ENCODE measurements around the gene SAP30BP.

SAP30BP gene

DNA sequence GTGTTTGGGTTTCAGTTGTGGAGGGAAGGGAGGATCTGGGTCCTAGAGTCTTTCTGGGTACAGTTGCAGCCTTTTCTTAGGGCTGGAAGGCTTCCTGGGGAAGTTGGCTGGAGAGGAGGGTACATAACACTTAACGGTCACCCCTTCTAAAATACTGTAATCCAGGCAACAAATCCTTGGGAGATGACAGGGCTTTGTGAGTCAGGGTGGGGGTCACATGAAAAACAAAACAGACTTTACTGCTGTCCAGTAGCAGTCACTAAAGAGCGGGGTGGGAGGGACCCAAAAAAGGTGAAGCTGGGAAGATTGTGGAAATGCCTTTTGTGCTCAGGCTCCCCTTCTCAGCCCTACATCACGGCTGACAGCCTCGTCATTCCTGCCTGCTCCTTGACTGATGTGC is 6.3 kb downstream of the SAP30BP start:
- DNase-seq (ENCODE audit: extremely low spot score) = no peak
- POLR2A ChIA-PET = no interaction called here
- CTCF ChIA-PET = interaction anchor here (1.0 to 2.6 kb wide), 3 partner anchors 40 to 77 kb away, joined by 3 to 11 read pairs (median 4); partner anchors contain the start of gene SMIM5
- TF ChIP-seq SUZ12 (IDR thresholded peaks at IDR 0.05) (no peak), TARDBP (IDR thresholded peaks at IDR 0.05) (no peak), ARNT (IDR thresholded peaks at IDR 0.05) (no peak)

DNA sequence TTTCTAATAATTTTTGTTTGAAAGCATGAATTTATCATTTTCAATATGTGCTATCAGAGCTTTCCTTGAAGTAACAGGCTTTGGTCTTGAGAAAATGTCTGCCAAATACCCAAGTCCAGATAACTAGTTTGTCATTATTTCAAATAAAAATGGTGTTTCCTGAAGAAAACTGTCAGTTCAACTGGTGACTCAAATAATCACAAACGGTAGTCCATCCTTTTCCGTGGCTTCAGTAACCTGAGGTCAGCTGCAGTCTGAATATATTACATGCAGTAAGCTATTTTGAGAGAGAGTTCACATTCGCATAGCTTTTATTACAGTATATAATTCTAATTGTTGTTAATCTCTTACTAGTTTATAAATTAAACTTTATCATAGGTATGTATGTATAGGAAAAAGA is 9.3 kb downstream of the SAP30BP start:
- TF ChIP-seq NFRKB (IDR thresholded peaks at IDR 0.05) (no peak), L3MBTL2 (conservative IDR thresholded peaks at IDR 0.05) (no peak), FOXM1 (IDR thresholded peaks at IDR 0.05; ENCODE audit: borderline replicate concordance) (no peak), ZNF384 (IDR thresholded peaks at IDR 0.05) (no peak), LEF1 (IDR thresholded peaks at IDR 0.05; ENCODE audit: borderline replicate concordance) (no peak), TARDBP (IDR thresholded peaks at IDR 0.05) (no peak), HDGF (IDR thresholded peaks at IDR 0.05; ENCODE audit: borderline replicate concordance) (no peak), BHLHE40 (IDR thresholded peaks at IDR 0.05; ENCODE audit: borderline replicate concordance) (no peak)
- ChIA-PET POLR2A (interaction anchor here (1.2 kb wide), 1 partner anchor 103 kb away, joined by 4 read pairs; a partner anchor contains a TSS), CTCF (interaction anchor here (1.3 kb wide), 1 partner anchor 73 kb away, joined by 3 read pairs; no protein-coding TSS in a partner anchor)
- no peak for DNase-seq (ENCODE audit: extremely low spot score)

DNA sequence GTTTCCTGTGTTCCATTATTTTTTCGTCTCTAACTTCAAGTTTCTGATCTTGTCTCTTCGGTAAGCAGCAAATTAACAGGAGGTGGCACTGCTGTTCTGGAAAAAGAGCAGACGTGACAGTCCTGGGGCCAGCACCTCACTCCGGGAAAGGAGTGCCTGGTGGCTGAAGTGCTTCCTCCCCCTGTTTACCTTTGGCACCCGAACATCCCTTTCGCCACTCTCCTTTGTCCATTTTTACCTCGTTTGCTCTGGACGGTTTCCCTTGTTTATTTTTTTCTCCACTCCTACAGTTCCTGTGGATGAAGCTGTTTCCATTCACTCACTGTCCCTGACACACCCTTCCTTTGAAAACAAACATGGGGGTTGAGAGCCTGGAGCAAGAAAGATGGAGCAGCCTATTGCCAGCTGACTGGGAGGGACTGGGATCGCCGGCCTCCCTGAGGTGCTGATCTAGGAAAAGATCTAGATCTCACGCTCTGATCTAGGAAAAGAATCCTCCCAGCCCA is 12.6 kb downstream of the SAP30BP start:
- DNase-seq (ENCODE audit: extremely low spot score) = no peak

GRCh38 chr17:75680431-75680830 is 13.3 kb downstream of the SAP30BP start:
- no peak for DNase-seq (ENCODE audit: extremely low spot score)
- POLR2A ChIA-PET = no interaction called here
- TF ChIP-seq FOXA1 (IDR thresholded peaks at IDR 0.05) = no peak
- no peak for TF ChIP-seq ARNT (IDR thresholded peaks at IDR 0.05)
- TF ChIP-seq L3MBTL2 (conservative IDR thresholded peaks at IDR 0.05) = no peak
- TF ChIP-seq BHLHE40 (IDR thresholded peaks at IDR 0.05; ENCODE audit: borderline replicate concordance) = no peak
- no peak for TF ChIP-seq CTBP1 (IDR thresholded peaks at IDR 0.05; ENCODE audit: borderline replicate concordance)
- no peak for TF ChIP-seq ELF4 (IDR thresholded peaks at IDR 0.05)
- no peak for TF ChIP-seq ZNF384 (IDR thresholded peaks at IDR 0.05)
- TF ChIP-seq FOXK2 (IDR thresholded peaks at IDR 0.05) = no peak
- TF ChIP-seq SP1 (IDR thresholded peaks at IDR 0.05) = no peak
- no peak for TF ChIP-seq FOXM1 (IDR thresholded peaks at IDR 0.05; ENCODE audit: borderline replicate concordance)
- TF ChIP-seq NFRKB (IDR thresholded peaks at IDR 0.05) = no peak
- TF ChIP-seq, protein P1, sequence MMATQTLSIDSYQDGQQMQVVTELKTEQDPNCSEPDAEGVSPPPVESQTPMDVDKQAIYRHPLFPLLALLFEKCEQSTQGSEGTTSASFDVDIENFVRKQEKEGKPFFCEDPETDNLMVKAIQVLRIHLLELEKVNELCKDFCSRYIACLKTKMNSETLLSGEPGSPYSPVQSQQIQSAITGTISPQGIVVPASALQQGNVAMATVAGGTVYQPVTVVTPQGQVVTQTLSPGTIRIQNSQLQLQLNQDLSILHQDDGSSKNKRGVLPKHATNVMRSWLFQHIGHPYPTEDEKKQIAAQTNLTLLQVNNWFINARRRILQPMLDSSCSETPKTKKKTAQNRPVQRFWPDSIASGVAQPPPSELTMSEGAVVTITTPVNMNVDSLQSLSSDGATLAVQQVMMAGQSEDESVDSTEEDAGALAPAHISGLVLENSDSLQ (IDR thresholded peaks at IDR 0.05) = no peak
- CTCF ChIA-PET = interaction anchor here (1.0 to 1.7 kb wide), 2 partner anchors 24 to 68 kb away, joined by 6 to 8 read pairs; no protein-coding TSS in a partner anchor

More for the DNA sequence above, 12.6 kb downstream of the SAP30BP start:
- ChIA-PET CTCF (interaction anchor here (1.0 to 1.7 kb wide), 2 partner anchors 24 to 68 kb away, joined by 6 to 8 read pairs; no protein-coding TSS in a partner anchor), POLR2A (no interaction called here)
- TF ChIP-seq FOXM1 (IDR thresholded peaks at IDR 0.05; ENCODE audit: borderline replicate concordance) (no peak), FOXA1 (IDR thresholded peaks at IDR 0.05) (no peak), FOXK2 (IDR thresholded peaks at IDR 0.05) (no peak), BHLHE40 (IDR thresholded peaks at IDR 0.05; ENCODE audit: borderline replicate concordance) (no peak), ELF4 (IDR thresholded peaks at IDR 0.05) (no peak), CTBP1 (IDR thresholded peaks at IDR 0.05; ENCODE audit: borderline replicate concordance) (no peak), HDGF (IDR thresholded peaks at IDR 0.05; ENCODE audit: borderline replicate concordance) (no peak), SP1 (IDR thresholded peaks at IDR 0.05) (no peak), NFRKB (IDR thresholded peaks at IDR 0.05) (no peak), L3MBTL2 (conservative IDR thresholded peaks at IDR 0.05) (no peak), TARDBP (IDR thresholded peaks at IDR 0.05) (no peak), ZNF384 (IDR thresholded peaks at IDR 0.05) (no peak), LEF1 (IDR thresholded peaks at IDR 0.05; ENCODE audit: borderline replicate concordance) (no peak), ARNT (IDR thresholded peaks at IDR 0.05) (no peak), SUZ12 (IDR thresholded peaks at IDR 0.05) (no peak)
- TF ChIP-seq, protein P1 (IDR thresholded peaks at IDR 0.05) = no peak

DNA sequence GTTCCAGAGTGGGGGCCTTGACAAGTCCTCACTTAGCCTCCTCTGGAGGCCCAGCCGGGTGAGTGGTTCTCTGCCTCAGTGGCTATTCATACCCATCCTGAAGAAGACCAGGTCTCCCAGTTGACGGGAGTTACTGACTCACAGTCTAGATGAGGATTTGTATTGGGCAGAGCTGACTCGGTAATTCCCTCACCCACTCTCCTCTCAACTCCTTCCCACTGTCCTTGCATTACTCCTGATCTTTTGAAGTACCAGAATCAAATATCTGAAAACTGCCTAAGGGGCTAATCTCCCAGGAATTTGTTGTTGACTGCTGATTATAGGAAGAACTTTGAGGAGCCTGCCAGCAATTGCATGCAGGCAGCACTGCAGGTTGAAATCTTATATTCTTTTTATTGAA is 14.2 kb downstream of the SAP30BP start:
- POLR2A ChIA-PET = no interaction called here
- DNase-seq (ENCODE audit: extremely low spot score) = no peak
- CTCF ChIA-PET = interaction anchor here (0.8 kb wide), 1 partner anchor 163 kb away, joined by 4 read pairs; no protein-coding TSS in a partner anchor
- TF ChIP-seq CTBP1 (IDR thresholded peaks at IDR 0.05; ENCODE audit: borderline replicate concordance) (no peak), ELF4 (IDR thresholded peaks at IDR 0.05) (no peak), SP1 (IDR thresholded peaks at IDR 0.05) (no peak), FOXM1 (IDR thresholded peaks at IDR 0.05; ENCODE audit: borderline replicate concordance) (no peak), NFRKB (IDR thresholded peaks at IDR 0.05) (no peak)
- TF ChIP-seq, protein P1 (IDR thresholded peaks at IDR 0.05) = no peak

GRCh38 chr17:75683583-75683982 is 16.4 kb downstream of the SAP30BP start:
- TF ChIP-seq NFRKB (IDR thresholded peaks at IDR 0.05) (no peak), ARNT (IDR thresholded peaks at IDR 0.05) (no peak), L3MBTL2 (conservative IDR thresholded peaks at IDR 0.05) (no peak), ZNF384 (IDR thresholded peaks at IDR 0.05) (no peak), LEF1 (IDR thresholded peaks at IDR 0.05; ENCODE audit: borderline replicate concordance) (no peak), TARDBP (IDR thresholded peaks at IDR 0.05) (no peak), ELF4 (IDR thresholded peaks at IDR 0.05) (no peak), FOXM1 (IDR thresholded peaks at IDR 0.05; ENCODE audit: borderline replicate concordance) (no peak), SUZ12 (IDR thresholded peaks at IDR 0.05) (no peak), SP1 (IDR thresholded peaks at IDR 0.05) (no peak), FOXK2 (IDR thresholded peaks at IDR 0.05) (no peak), HDGF (IDR thresholded peaks at IDR 0.05; ENCODE audit: borderline replicate concordance) (no peak), CTBP1 (IDR thresholded peaks at IDR 0.05; ENCODE audit: borderline replicate concordance) (no peak), BHLHE40 (IDR thresholded peaks at IDR 0.05; ENCODE audit: borderline replicate concordance) (no peak), FOXA1 (IDR thresholded peaks at IDR 0.05) (no peak)
- TF ChIP-seq, protein P1 (IDR thresholded peaks at IDR 0.05) = no peak
- ChIA-PET CTCF (interaction anchor here (0.6 to 1.4 kb wide), 3 partner anchors 9 to 66 kb away, joined by 3 to 5 read pairs (median 3); no protein-coding TSS in a partner anchor), POLR2A (no interaction called here)
- DNase-seq (ENCODE audit: extremely low spot score) = no peak
